SU-DHL-6 (cell line): ENCODE measurements around the gene CTNND2.

Source experiments
- EZH2phosphoT487 ChIP-seq: fragments of 200-600 bp; sonication (generic), shearing (Covaris generic); conservative IDR thresholded peaks from 2 replicates; pipeline ENCODE4 v1.6.1; 2018; ENCODE audit warnings: mild to moderate bottlenecking, antibody characterized with exemption, low read length, moderate library complexity, mixed read lengths
- TF ChIP-seq, protein P1 (sequence below): fragments of 200-600 bp; sonication (generic); IDR thresholded peaks from one replicate; pipeline ENCODE4 v1.5.1; 2017; ENCODE audit warnings: antibody characterized with exemption, mild to moderate bottlenecking, low read length, moderate library complexity; ENCODE audit not compliant: insufficient read depth, poor library complexity, severe bottlenecking

DNA sequence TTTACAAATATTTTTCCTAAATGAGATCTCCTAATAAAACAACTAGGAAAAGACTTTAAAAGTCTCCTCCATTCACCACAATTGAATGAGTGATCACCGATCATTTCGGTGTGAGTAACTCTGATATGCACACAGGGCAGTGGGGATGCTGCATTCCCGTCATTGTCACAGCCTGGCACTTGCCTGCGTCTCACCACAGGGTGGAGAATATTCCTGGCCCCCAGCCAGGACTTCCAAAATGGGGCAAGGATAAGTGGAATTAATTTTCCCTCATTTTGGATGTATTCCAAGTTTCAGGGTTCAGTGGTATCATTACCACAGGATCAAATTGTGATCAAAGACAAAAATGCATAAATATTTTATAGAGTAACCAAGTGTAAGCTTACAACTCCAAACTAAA lies 107.1 kb downstream of the CTNND2 start:
- TF ChIP-seq, protein P1, sequence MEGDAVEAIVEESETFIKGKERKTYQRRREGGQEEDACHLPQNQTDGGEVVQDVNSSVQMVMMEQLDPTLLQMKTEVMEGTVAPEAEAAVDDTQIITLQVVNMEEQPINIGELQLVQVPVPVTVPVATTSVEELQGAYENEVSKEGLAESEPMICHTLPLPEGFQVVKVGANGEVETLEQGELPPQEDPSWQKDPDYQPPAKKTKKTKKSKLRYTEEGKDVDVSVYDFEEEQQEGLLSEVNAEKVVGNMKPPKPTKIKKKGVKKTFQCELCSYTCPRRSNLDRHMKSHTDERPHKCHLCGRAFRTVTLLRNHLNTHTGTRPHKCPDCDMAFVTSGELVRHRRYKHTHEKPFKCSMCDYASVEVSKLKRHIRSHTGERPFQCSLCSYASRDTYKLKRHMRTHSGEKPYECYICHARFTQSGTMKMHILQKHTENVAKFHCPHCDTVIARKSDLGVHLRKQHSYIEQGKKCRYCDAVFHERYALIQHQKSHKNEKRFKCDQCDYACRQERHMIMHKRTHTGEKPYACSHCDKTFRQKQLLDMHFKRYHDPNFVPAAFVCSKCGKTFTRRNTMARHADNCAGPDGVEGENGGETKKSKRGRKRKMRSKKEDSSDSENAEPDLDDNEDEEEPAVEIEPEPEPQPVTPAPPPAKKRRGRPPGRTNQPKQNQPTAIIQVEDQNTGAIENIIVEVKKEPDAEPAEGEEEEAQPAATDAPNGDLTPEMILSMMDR = no peak
- no peak for TF ChIP-seq EZH2phosphoT487
